Measurements from ENCODE around the gene DPH2.

DNA sequence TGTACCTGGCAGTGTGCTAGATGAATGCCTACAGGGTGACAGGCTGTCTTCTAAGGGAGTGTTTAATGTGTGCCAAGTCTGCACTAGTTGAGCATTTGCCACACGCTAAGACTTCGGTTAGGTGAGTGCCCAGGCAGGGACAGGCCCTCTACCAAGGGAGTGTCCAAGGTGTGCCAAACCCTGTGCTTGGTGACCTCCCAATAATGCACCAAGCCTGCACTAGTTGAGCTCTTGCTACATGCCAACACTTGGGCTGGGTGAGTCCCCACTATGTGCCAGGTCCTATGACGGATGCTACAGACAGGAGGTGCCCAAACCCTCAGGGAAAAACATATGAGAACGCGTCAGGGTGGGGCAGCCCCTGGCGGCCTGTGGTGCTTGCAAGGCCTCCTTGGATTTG, 50.7 kb downstream of the DPH2 start:
- TF ChIP-seq POLR2A (IDR thresholded peaks at IDR 0.05): no peak
- TF ChIP-seq, protein P1, sequence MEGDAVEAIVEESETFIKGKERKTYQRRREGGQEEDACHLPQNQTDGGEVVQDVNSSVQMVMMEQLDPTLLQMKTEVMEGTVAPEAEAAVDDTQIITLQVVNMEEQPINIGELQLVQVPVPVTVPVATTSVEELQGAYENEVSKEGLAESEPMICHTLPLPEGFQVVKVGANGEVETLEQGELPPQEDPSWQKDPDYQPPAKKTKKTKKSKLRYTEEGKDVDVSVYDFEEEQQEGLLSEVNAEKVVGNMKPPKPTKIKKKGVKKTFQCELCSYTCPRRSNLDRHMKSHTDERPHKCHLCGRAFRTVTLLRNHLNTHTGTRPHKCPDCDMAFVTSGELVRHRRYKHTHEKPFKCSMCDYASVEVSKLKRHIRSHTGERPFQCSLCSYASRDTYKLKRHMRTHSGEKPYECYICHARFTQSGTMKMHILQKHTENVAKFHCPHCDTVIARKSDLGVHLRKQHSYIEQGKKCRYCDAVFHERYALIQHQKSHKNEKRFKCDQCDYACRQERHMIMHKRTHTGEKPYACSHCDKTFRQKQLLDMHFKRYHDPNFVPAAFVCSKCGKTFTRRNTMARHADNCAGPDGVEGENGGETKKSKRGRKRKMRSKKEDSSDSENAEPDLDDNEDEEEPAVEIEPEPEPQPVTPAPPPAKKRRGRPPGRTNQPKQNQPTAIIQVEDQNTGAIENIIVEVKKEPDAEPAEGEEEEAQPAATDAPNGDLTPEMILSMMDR (IDR thresholded peaks at IDR 0.05): no peak

Data from right lobe of liver (tissue), 4 donors.